Activated CD4-positive, alpha-beta T cell treated with anti-CD3 and anti-CD28 coated beads for 1 hour (primary cell): ENCODE results near the gene FBXO27.

Source experiments
- DNase-seq: peaks from one replicate; pipeline ENCODE4 v3.0.0-alpha.2; 2020

FBXO27 gene

GRCh38 chr19:38985262-38985661, 47.1 kb downstream of the FBXO27 start:
- DNase-seq = no peak

- DNase-seq = no peak
These were observed 51.6 kb downstream of the FBXO27 start for GRCh38 chr19:38980583-38981374.

- DNase-seq = no peak
These were observed 52.5 kb downstream of the FBXO27 start for GRCh38 chr19:38979812-38980211.

GRCh38 chr19:38978326-38978689, 54.0 kb downstream of the FBXO27 start:
- no peak for DNase-seq

- DNase-seq = no peak
These were observed 54.7 kb downstream of the FBXO27 start for GRCh38 chr19:38977445-38978325.

- DNase-seq = no peak
These were observed 56.5 kb downstream of the FBXO27 start for GRCh38 chr19:38975861-38976271.

GRCh38 chr19:38975214-38975860, 57.0 kb downstream of the FBXO27 start, which contains the start of gene FBXO17:
FBXO17 (minus strand) TSS chr19:38975742; CDS start chr19:38950319, 25,423 bp downstream.
- DNase-seq = no peak

- no peak for DNase-seq
These were observed 57.6 kb downstream of the FBXO27 start for GRCh38 chr19:38974624-38975213.
